K562 (cell line): ENCODE data around the gene PDCD6IP. TPM values are rescaled to one million over a fixed set of nuclear protein-coding genes. Genes with fewer than 3 reads are reported as not detected.
A peak's percentile ranks its signal among the peaks of the same experiment; 100 is the strongest.

ENCODE experiments used
- CEBPZ ChIP-seq: fragments of 150-350 bp; IDR thresholded peaks from 2 replicates; pipeline ENCODE4 v1.6.1; 2014; ENCODE audit warnings: low read depth, mild to moderate bottlenecking, low read length, borderline replicate concordance
- CREB3L1 ChIP-seq: fragments of 450-650 bp; IDR thresholded peaks from 2 replicates; pipeline ENCODE4 v1.6.1; 2014; ENCODE audit warnings: low read depth, mild to moderate bottlenecking, moderate library complexity, borderline replicate concordance
- ETV6 ChIP-seq, 3 experiments: fragments of 150-350 bp in 1 of 3; sonication (generic) in 1 of 3; formaldehyde crosslinking in 1 of 3; IDR thresholded peaks; 2 replicates each; pipeline versions ENCODE4 v1.6.1 to v1.8.0; 2014 to 2022; ENCODE audit warnings: borderline replicate concordance in 2 of 3, low read depth in 2 of 3, antibody characterized with exemption in 1 of 3, low read length in 1 of 3, mild to moderate bottlenecking in 1 of 3, missing genetic modification reagents in 1 of 3
- GATAD2B ChIP-seq: fragments of 450-650 bp; IDR thresholded peaks from 2 replicates; pipeline ENCODE4 v1.6.1; 2017; ENCODE audit warnings: mild to moderate bottlenecking, borderline replicate concordance
- GTF2F1 ChIP-seq: IDR thresholded peaks from 2 replicates; pipeline ENCODE4 v1.6.1; 2011; ENCODE audit warnings: low read depth, low read length, improper control_type of control experiment
- HMBOX1 ChIP-seq: sonication (generic); IDR thresholded peaks from 2 replicates; pipeline ENCODE4 v1.6.1; 2016
- HOMEZ ChIP-seq: fragments of 250-450 bp; sonication (Bioruptor Pico); IDR thresholded peaks from 2 replicates; pipeline ENCODE4 v1.4.0; 2020; ENCODE audit warnings: mild to moderate bottlenecking, moderate library complexity
- MTA1 ChIP-seq: fragments of 450-650 bp; IDR thresholded peaks from 2 replicates; pipeline ENCODE4 v1.6.1; 2017; ENCODE audit warnings: borderline replicate concordance
- OTX1 ChIP-seq: fragments of 450-650 bp; formaldehyde crosslinking; IDR thresholded peaks from 2 replicates; pipeline ENCODE4 v1.4.0; 2022; ENCODE audit warnings: mild to moderate bottlenecking
- PATZ1 ChIP-seq: fragments of 250-450 bp; sonication (Bioruptor Pico); IDR thresholded peaks from 2 replicates; pipeline ENCODE4 v1.5.0; 2020; ENCODE audit warnings: mild to moderate bottlenecking, borderline replicate concordance
- TBL1XR1 ChIP-seq, 2 experiments: IDR thresholded peaks; 2 replicates each; pipeline ENCODE4 v1.6.1; 2012; ENCODE audit warnings: improper control_type of control experiment in 2 of 2, low read length in 2 of 2, mild to moderate bottlenecking in 1 of 2
- ZNF165 ChIP-seq: fragments of 250-450 bp; sonication (Bioruptor Pico); IDR thresholded peaks from 2 replicates; pipeline ENCODE4 v1.4.0; 2020; ENCODE audit warnings: borderline replicate concordance
- ZNF217 ChIP-seq: sonication (generic); formaldehyde crosslinking; IDR thresholded peaks from 2 replicates; pipeline ENCODE4 v1.8.0; 2022; ENCODE audit warnings: mild to moderate bottlenecking, missing genetic modification reagents
- ZNF3 ChIP-seq: fragments of 250-450 bp; sonication (Bioruptor Pico); IDR thresholded peaks from 2 replicates; pipeline ENCODE4 v1.5.0; 2021; ENCODE audit warnings: mild to moderate bottlenecking, moderate library complexity
- ZNF696 ChIP-seq: fragments of 250-450 bp; sonication (Bioruptor Pico); conservative IDR thresholded peaks from 2 replicates; pipeline ENCODE4 v1.4.0; 2020; ENCODE audit warnings: mild to moderate bottlenecking, moderate library complexity
- polyA plus RNA-seq, 8 experiments: library from polyadenylated mRNA; depleted of rRNA in 4 of 8; stranded (reverse) in 5 of 8; unstranded in 3 of 8; fragments of >200 nt; fragmentation: Nextera tagmentation in 2 of 8; fragmentation: Illumina TruSeq in 1 of 8; extraction: Ambion mirVana in 2 of 8; extraction: Trizol in 1 of 8; gene quantifications; 2 replicates each; pipeline versions ENCODE4 v1.2.1 to v1.2.3, GENCODE V29; 2011 to 2014; ENCODE audit warnings: inconsistent platforms in 1 of 8, missing spikeins in 1 of 8
- total RNA-seq, 7 experiments: library from RNA; depleted of rRNA in 6 of 7; stranded (reverse); fragments of >200 nt in 6 of 7; fragmentation: Illumina TruSeq in 2 of 7; extraction: Trizol in 2 of 7; gene quantifications; 2 replicates each; pipeline versions ENCODE4 v1.2.1 to v1.2.3, GENCODE V29; 2011 to 2021; ENCODE audit warnings: low replicate concordance in 1 of 7

PDCD6IP gene
- total and polyA plus RNA-seq, 9 of the 15 experiments (the other 6 are each of a cell fraction or from before 2014, with no cell fraction given): 40.2 to 302 (median 122) TPM

GRCh38 chr3:33915796-33916546 is 117.5 kb downstream of the PDCD6IP start (continued):
- TF ChIP-seq ZNF217: 0 out of 2 replicates have a peak, but pooled peaks have one; percentile 68
- no peak for TF ChIP-seq GATAD2B
- TF ChIP-seq ZNF696 (CRISPR knock-in tag): no peak
- no peak for TF ChIP-seq GTF2F1
- no peak for TF ChIP-seq CEBPZ
- TF ChIP-seq ZNF3 (CRISPR knock-in tag): no peak
- no peak for TF ChIP-seq CREB3L1
- no peak for TF ChIP-seq PATZ1 (CRISPR knock-in tag)
- TF ChIP-seq TBL1XR1 (IDR thresholded peaks at IDR 0.05; ENCODE audit: low read length in 2 of 2): no peak
- TF ChIP-seq HMBOX1: peak; percentile 43; the same call in 1 of the 2 replicates
- TF ChIP-seq ETV6 (IDR thresholded peaks at IDR 0.05; ENCODE audit: borderline replicate concordance in 1 of 2, low read depth in 2 of 2, low read length in 1 of 2): 0 out of 4 replicates have a peak, but pooled peaks of 1 of the 2 experiments have one; percentile 36
- no peak for TF ChIP-seq ETV6 (CRISPR knock-in tag; IDR thresholded peaks at IDR 0.05; ENCODE audit: borderline replicate concordance)
- no peak for TF ChIP-seq OTX1 (CRISPR knock-in tag)
- TF ChIP-seq HOMEZ (CRISPR knock-in tag): 0 out of 2 replicates have a peak, but pooled peaks have one; percentile 24
- TF ChIP-seq MTA1: no peak
- TF ChIP-seq ZNF165 (CRISPR knock-in tag): no peak
